H1 (cell line): ENCODE measurements around the gene SFRP5. TPM values are rescaled to one million over a fixed set of nuclear protein-coding genes. Genes with fewer than 3 reads are reported as not detected.

Experiments used
- CTCF ChIA-PET: fragments of 300-600 bp; sonication (Branson Sonifier 250); formaldehyde crosslinking; loops from one replicate; lab custom pipeline; 2021; ENCODE audit not compliant: partially characterized antibody; lab: Charles Lee
- POLR2A ChIA-PET: fragments of 300-600 bp; sonication (Branson Sonifier 250); formaldehyde crosslinking; loops from one replicate; lab custom pipeline; 2021; ENCODE audit warnings: inconsistent platforms; ENCODE audit not compliant: partially characterized antibody; lab: Charles Lee
- DNase-seq, 2 experiments: peaks; one replicate each; pipeline versions ENCODE4 v3.0.0 to v3.0.0-alpha.2; 2010 to 2022; ENCODE audit warnings: low spot score in 2 of 2, low read depth in 1 of 2, mixed read lengths in 1 of 2
- FAIRE-seq: peaks from 2 replicates; lab custom pipeline; 2011; peaks lifted over from hg19 to GRCh38; lab: Jason Lieb, UNC
- H2AFZ ChIP-seq: 2 replicates; pipeline ENCODE4 v1.8.1; 2012; ENCODE audit warnings: low read length, inconsistent platforms
- H2AK5ac ChIP-seq: 2 replicates; pipeline ENCODE4 v1.6.1; 2013; ENCODE audit warnings: low read depth, low read length
- H2BK120ac ChIP-seq: replicated peaks from 2 replicates; pipeline ENCODE3; 2013; ENCODE audit warnings: low read depth, low read length, inconsistent platforms
- H2BK12ac ChIP-seq: 2 replicates; pipeline ENCODE4 v1.6.1; 2013; ENCODE audit warnings: low read depth, low read length
- H2BK15ac ChIP-seq: 2 replicates; pipeline ENCODE4 v1.6.1; 2013; ENCODE audit warnings: low read length
- H2BK20ac ChIP-seq: 2 replicates; pipeline ENCODE4 v1.6.1; 2013; ENCODE audit warnings: low read length
- H2BK5ac ChIP-seq: 2 replicates; pipeline ENCODE4 v1.6.1; 2013; ENCODE audit warnings: low read depth, low read length
- H3K14ac ChIP-seq: 2 replicates; pipeline ENCODE4 v1.6.1; 2013; ENCODE audit warnings: inconsistent platforms; ENCODE audit not compliant: insufficient read length
- H3K18ac ChIP-seq: 2 replicates; pipeline ENCODE4 v1.6.1; 2013; ENCODE audit warnings: low read length; ENCODE audit errors: extremely low read depth
- H3K23ac ChIP-seq: 2 replicates; pipeline ENCODE4 v1.6.1; 2013; ENCODE audit warnings: inconsistent platforms; ENCODE audit not compliant: insufficient read length
- H3K23me2 ChIP-seq: 2 replicates; pipeline ENCODE4 v1.6.1; 2013; ENCODE audit warnings: low read depth, low read length
- H3K27ac ChIP-seq: 2 replicates; pipeline ENCODE4 v1.6.1; 2011; ENCODE audit warnings: low read depth, low read length, inconsistent platforms
- H3K27me3 ChIP-seq, 4 experiments: replicated peaks in 1 of 4; 1 replicate in 1 of 4; 2 replicates in 3 of 4; pipeline versions ENCODE4 v1.6.1 to v1.8.1; 2011 to 2013; ENCODE audit warnings: low read length in 3 of 4, mild to moderate bottlenecking in 3 of 4, inconsistent platforms in 2 of 4, mixed read lengths in 2 of 4, moderate library complexity in 1 of 4; ENCODE audit not compliant: control insufficient read depth in 3 of 4, insufficient read depth in 3 of 4; ENCODE audit errors: extremely low read depth in 1 of 4
- H3K36me3 ChIP-seq, 4 experiments: 2 replicates each; pipeline versions ENCODE4 v1.6.1 to v1.8.1; 2011 to 2013; ENCODE audit warnings: mild to moderate bottlenecking in 4 of 4, low read length in 3 of 4, moderate library complexity in 2 of 4, control low read depth in 1 of 4, inconsistent platforms in 1 of 4; ENCODE audit not compliant: insufficient read depth in 4 of 4, control insufficient read depth in 2 of 4
- H3K4ac ChIP-seq: replicated peaks from 2 replicates; pipeline ENCODE3; 2013; ENCODE audit warnings: low read length, low read depth, mixed read lengths, inconsistent platforms; ENCODE audit not compliant: insufficient read length
- H3K4me1 ChIP-seq, 4 experiments: replicated peaks in 1 of 4; 1 replicate in 1 of 4; 2 replicates in 3 of 4; pipeline versions ENCODE4 v1.6.1 to v1.8.1; 2011 to 2013; ENCODE audit warnings: low read length in 3 of 4, inconsistent platforms in 2 of 4, mixed read lengths in 1 of 4; ENCODE audit not compliant: insufficient read depth in 4 of 4, control insufficient read depth in 3 of 4
- H3K4me2 ChIP-seq, 2 experiments: 2 replicates each; pipeline versions ENCODE4 v1.6.1 to v1.8.1; 2011 to 2013; ENCODE audit warnings: low read depth in 2 of 2, low read length in 2 of 2, control low read depth in 1 of 2, inconsistent platforms in 1 of 2, mild to moderate bottlenecking in 1 of 2; ENCODE audit not compliant: insufficient read depth in 1 of 2
- H3K4me3 ChIP-seq, 4 experiments: fragments of 200-600, 300-600 bp in 1 of 4; sonication (generic), shearing (Covaris generic), sonication (Bioruptor Twin) in 1 of 4; 2 replicates each; pipeline versions ENCODE4 v1.5.1 to v1.8.1; 2011 to 2016; ENCODE audit warnings: low read length in 4 of 4, low read depth in 3 of 4, control low read depth in 2 of 4, inconsistent platforms in 2 of 4, mild to moderate bottlenecking in 2 of 4, mixed read lengths in 1 of 4, moderate library complexity in 1 of 4; ENCODE audit not compliant: insufficient read depth in 2 of 4; ENCODE audit errors: extremely low read depth in 1 of 4
- H3K56ac ChIP-seq: replicated peaks from 2 replicates; pipeline ENCODE3; 2013; ENCODE audit warnings: low read depth, mild to moderate bottlenecking, mixed read lengths, low read length, inconsistent platforms; ENCODE audit not compliant: insufficient read length
- H3K79me1 ChIP-seq: 2 replicates; pipeline ENCODE4 v1.6.1; 2013; ENCODE audit warnings: low read depth, low read length, control low read depth
- H3K79me2 ChIP-seq, 2 experiments: 2 replicates each; pipeline versions ENCODE4 v1.6.1 to v1.8.1; 2012 to 2013; ENCODE audit warnings: low read length in 2 of 2, mild to moderate bottlenecking in 2 of 2, inconsistent platforms in 1 of 2; ENCODE audit not compliant: insufficient read depth in 2 of 2, control insufficient read depth in 1 of 2
- H3K9ac ChIP-seq, 4 experiments: replicated peaks in 1 of 4; 1 replicate in 1 of 4; 2 replicates in 3 of 4; pipeline versions ENCODE4 v1.6.1 to v1.8.1; 2011 to 2013; ENCODE audit warnings: low read depth in 3 of 4, low read length in 3 of 4, control low read depth in 2 of 4, mild to moderate bottlenecking in 2 of 4, moderate library complexity in 2 of 4, inconsistent platforms in 1 of 4; ENCODE audit errors: extremely low read depth in 1 of 4
- H3K9me3 ChIP-seq, 2 experiments: 2 replicates each; pipeline versions ENCODE4 v1.6.1 to v1.8.1; 2012 to 2013; ENCODE audit warnings: mild to moderate bottlenecking in 2 of 2, moderate library complexity in 2 of 2, control low read depth in 1 of 2, inconsistent platforms in 1 of 2, low read depth in 1 of 2, low read length in 1 of 2, mixed read lengths in 1 of 2; ENCODE audit not compliant: insufficient read depth in 2 of 2
- H4K20me1 ChIP-seq, 2 experiments: replicated peaks in 1 of 2; 2 replicates each; pipeline versions ENCODE3 to v1.8.1; 2011 to 2013; ENCODE audit warnings: inconsistent platforms in 2 of 2, low read length in 2 of 2, mild to moderate bottlenecking in 1 of 2; ENCODE audit not compliant: insufficient read depth in 2 of 2, control insufficient read depth in 1 of 2
- H4K5ac ChIP-seq: 2 replicates; pipeline ENCODE4 v1.6.1; 2013; ENCODE audit warnings: low read length, low read depth, mixed read lengths, inconsistent platforms; ENCODE audit not compliant: insufficient read length
- H4K8ac ChIP-seq: 2 replicates; pipeline ENCODE4 v1.8.0; 2013; ENCODE audit warnings: mild to moderate bottlenecking, moderate library complexity, low read length, inconsistent platforms; ENCODE audit not compliant: insufficient read depth; ENCODE audit errors: extremely low read depth
- H4K91ac ChIP-seq: replicated peaks from 2 replicates; pipeline ENCODE3; 2013; ENCODE audit warnings: low read length, mixed read lengths, inconsistent platforms; ENCODE audit not compliant: insufficient read length
- POU5F1 ChIP-seq: IDR thresholded peaks from 2 replicates; pipeline ENCODE4 v1.6.1; 2011; ENCODE audit warnings: low read depth, mild to moderate bottlenecking, low read length, moderate library complexity
- SRF ChIP-seq: IDR thresholded peaks from 2 replicates; pipeline ENCODE4 v1.6.1; 2011; ENCODE audit warnings: mild to moderate bottlenecking, low read depth, low read length, moderate library complexity
- SUZ12 ChIP-seq: fragments of 200-600 bp; sonication (generic); IDR thresholded peaks from 2 replicates; pipeline ENCODE4 v1.6.1; 2012; ENCODE audit warnings: mild to moderate bottlenecking, inconsistent platforms, low read length, moderate library complexity, mixed read lengths
- WGBS, 2 experiments: shearing (Covaris generic) in 1 of 2; methylation state at CpG; one replicate each; pipeline versions ENCODE4 v1.1.6 to v1.1.7; 2013 to 2015; ENCODE audit warnings: low lambda C conversion rate in 2 of 2, mixed read lengths in 2 of 2, inconsistent platforms in 1 of 2, low coverage in 1 of 2, missing lambda C conversion rate in 1 of 2; ENCODE audit not compliant: insufficient replicate concordance in 2 of 2, insufficient coverage in 1 of 2, insufficient read length in 1 of 2; ENCODE audit errors: extremely low coverage in 1 of 2, missing lambda C conversion rate in 1 of 2; 5-methylcytosine and 5-hydroxymethylcytosine counted together
- polyA plus RNA-seq, 7 experiments: library from polyadenylated mRNA; depleted of rRNA in 3 of 7; stranded (reverse) in 5 of 7; unstranded in 2 of 7; fragments of >200 nt in 5 of 7; fragments of 200-250 nt in 2 of 7; gene quantifications; 1 replicate in 5 of 7; 2 replicates in 1 of 7; 4 replicates in 1 of 7; pipeline versions ENCODE4 v1.2.1 to v1.2.3, GENCODE V29; 2011 to 2013; ENCODE audit warnings: missing spikeins in 2 of 7, mixed read lengths in 2 of 7
- total RNA-seq: library from RNA; stranded (reverse); fragmentation: NEBNext Ultra II Directional; extraction: Animal tissue kit (Norgen Biotek cat#: 25700); gene quantifications from 2 replicates; pipeline ENCODE4 v1.2.1, GENCODE V29; 2021
- TF ChIP-seq, protein P1 (sequence below): IDR thresholded peaks from 2 replicates; pipeline ENCODE4 v1.6.1; 2012; ENCODE audit warnings: low read length, inconsistent platforms

Gene SFRP5
- total and polyA plus RNA-seq, 2 of the 8 experiments (the other 6 are each of a cell fraction or from before 2014, with no cell fraction given) = 3.9 to 5.9 TPM

DNA sequence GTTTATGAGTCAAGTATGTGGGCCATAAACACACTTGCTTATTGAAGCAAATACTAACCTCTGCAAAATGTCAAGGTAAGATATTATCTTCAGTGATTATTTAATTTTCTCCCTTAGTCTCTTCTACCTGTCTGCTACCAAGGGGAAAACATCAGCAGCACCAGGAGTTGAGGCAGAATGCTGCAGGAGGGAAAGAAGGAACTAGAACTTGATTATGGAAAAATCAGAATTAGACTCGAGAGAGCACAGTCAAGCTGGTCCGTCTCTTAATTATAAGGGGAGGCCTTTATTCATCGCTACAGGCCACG lies 39.8 kb downstream of the SFRP5 start:
- peaks cover 12 to 21% (median 17%) of the 10 kb centered on the region in 4 experiments for H3K27me3 ChIP-seq
- H3K4me3 ChIP-seq = no peak overlapping the region
- no peak overlapping the region for H4K8ac ChIP-seq
- peaks cover 0 to 3% (median 0%) of the 10 kb centered on the region in 4 experiments; a peak in 1 of 8 replicates for H3K36me3 ChIP-seq
- H3K4ac ChIP-seq = no peak overlapping the region
- H3K4me2 ChIP-seq = no peak overlapping the region
- H3K9ac ChIP-seq = no peak overlapping the region
- H3K9me3 ChIP-seq = peaks cover 6 to 7% of the 10 kb centered on the region in 2 experiments
- 65% methylated on average over 4 of the region's 4 CpGs; no CpG with 5 or more reads in 1 of the 2 experiments for WGBS, 2 experiments
- no peak overlapping the region for H4K5ac ChIP-seq
- no peak overlapping the region for H3K14ac ChIP-seq
- no peak for DNase-seq
- TF ChIP-seq POU5F1 = no peak
- no peak for TF ChIP-seq SUZ12
- TF ChIP-seq SRF = no peak
- TF ChIP-seq, protein P1, sequence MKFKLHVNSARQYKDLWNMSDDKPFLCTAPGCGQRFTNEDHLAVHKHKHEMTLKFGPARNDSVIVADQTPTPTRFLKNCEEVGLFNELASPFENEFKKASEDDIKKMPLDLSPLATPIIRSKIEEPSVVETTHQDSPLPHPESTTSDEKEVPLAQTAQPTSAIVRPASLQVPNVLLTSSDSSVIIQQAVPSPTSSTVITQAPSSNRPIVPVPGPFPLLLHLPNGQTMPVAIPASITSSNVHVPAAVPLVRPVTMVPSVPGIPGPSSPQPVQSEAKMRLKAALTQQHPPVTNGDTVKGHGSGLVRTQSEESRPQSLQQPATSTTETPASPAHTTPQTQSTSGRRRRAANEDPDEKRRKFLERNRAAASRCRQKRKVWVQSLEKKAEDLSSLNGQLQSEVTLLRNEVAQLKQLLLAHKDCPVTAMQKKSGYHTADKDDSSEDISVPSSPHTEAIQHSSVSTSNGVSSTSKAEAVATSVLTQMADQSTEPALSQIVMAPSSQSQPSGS = no peak
- ChIA-PET CTCF (interaction anchor here (0.7 to 15.1 kb wide), 11 partner anchors 9 to 192 kb away, joined by 3 to 773 read pairs (median 11); partner anchors contain the start of genes AVPI1 and MARVELD1), POLR2A (interaction anchor here (0.9 to 15.1 kb wide), 4 partner anchors 19 to 55 kb away, joined by 3 to 234 read pairs (median 5); partner anchors contain the start of gene MARVELD1)
- H2BK5ac ChIP-seq = no peak overlapping the region
- H3K27ac ChIP-seq = no peak overlapping the region
- H4K20me1 ChIP-seq = no peaks in the 10 kb centered on the region
- no peaks in the 10 kb centered on the region; the same call in 1 of the 2 replicates for H3K23me2 ChIP-seq
- no peak overlapping the region for H2BK12ac ChIP-seq
- no peak overlapping the region for H2AFZ ChIP-seq
- no peak overlapping the region for H2BK20ac ChIP-seq
- H3K18ac ChIP-seq = no peak overlapping the region
- FAIRE-seq = no peak
- H3K56ac ChIP-seq = no peak overlapping the region
- no peaks in the 10 kb centered on the region for H3K4me1 ChIP-seq
- H4K91ac ChIP-seq = no peak overlapping the region
- H2BK15ac ChIP-seq = no peak overlapping the region
- H3K23ac ChIP-seq = no peak overlapping the region
- no peaks in the 10 kb centered on the region for H3K79me1 ChIP-seq
- no peak overlapping the region for H2AK5ac ChIP-seq
- no peaks in the 10 kb centered on the region for H3K79me2 ChIP-seq
- no peak overlapping the region for H2BK120ac ChIP-seq
